Measurements from ENCODE around the gene TMPRSS6.

The TMPRSS6 gene

DNA sequence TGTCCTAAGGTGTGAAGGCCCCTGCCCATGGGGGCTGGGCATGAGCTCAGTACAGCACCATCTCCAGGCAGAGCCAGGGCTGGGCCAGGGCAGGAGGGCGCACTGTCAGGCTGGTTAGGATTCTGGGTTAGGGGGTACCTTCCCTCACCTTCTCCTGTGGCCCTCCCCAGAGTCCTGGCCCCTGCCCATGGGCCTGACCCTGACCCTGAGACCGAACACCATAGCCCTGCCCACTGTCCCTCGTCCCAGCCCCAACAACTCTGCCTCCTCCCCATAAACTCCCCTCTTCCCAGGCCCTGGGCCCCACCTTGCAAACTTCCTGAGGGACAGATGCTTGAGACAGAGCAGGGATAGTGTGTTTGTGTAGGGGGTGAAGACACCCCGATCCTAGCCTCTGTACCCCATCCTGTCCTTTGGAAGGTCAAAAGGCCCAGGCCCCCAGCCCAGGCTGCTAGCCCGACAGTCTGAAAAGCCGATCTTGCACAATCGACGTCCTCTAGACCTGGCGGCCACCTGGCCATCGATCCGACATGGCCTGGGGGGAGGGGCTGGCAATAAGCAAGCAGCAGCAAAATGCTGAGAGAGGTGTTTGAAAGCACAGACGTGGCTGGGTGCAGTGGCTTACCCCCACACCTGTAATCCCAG, 2.7 kb upstream of the TMPRSS6 start:
- DNase-seq: no peak

DNA sequence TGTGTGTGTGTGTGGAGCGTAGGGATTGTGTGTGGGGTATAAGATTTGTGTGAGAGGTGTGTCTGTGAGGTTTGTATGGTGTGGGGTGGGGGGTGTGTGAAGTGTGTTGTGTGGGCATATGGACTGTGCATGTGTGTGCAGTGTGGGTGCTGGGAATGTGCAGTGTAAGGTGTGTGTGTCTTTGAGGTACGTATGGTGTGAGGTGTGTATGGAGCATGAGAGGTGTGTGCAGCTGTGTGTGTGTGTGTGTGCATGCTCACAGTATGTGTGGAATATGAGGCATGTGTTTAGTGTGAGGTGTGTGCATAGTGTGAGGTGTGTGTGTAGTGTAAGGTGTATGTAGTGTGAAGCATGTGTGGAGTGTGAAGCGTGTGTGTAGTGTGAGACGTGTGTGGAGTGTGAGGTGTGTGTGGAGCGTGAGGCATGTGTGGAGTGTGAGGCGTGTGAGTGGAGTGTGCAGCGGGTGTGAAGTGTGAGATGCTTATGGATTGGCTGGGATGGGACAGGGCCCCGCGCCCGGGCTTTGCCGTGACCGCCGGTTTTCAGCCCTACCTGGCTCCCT, 1.7 kb upstream of the TMPRSS6 start:
- DNase-seq: no peak

DNA sequence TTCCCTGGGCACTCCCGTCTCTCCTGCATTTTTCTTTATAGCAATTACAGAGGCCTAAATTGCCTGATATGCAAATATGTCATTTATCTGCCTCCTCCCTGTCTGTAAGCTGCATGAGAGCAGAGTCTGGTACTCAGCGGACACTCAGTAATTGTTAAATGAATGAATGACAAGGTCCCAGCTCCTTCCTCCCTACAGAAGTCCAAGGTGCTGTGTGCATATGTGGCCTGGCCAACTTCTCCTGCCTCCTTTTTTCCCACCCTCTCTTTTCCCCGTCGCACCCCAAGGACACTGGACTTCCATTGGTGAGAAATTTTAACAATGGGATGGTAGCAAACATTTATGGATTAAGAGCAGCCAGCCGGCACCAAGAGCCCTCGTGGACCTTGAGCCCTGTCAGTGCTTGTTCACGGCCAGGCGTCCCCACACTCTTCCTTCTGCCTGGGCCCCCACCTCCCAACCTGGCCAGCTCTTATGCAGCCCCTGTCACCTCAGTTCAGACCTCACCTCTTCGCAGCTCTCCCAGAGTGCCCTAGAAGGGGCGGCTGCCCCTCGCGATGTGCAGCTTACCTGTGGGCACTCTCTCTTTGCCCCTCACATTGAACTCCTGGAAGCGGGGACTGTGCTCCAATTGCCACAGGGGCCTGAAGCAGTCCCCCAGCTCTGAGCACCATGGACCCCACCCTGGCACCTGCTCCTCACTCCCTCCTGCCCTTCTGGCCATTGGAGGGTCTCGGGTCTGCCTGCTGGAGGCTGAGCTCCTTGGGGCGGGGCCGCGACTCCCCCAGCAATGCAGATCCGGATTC, 1.5 kb downstream of the TMPRSS6 start:
- no peak for DNase-seq

DNA sequence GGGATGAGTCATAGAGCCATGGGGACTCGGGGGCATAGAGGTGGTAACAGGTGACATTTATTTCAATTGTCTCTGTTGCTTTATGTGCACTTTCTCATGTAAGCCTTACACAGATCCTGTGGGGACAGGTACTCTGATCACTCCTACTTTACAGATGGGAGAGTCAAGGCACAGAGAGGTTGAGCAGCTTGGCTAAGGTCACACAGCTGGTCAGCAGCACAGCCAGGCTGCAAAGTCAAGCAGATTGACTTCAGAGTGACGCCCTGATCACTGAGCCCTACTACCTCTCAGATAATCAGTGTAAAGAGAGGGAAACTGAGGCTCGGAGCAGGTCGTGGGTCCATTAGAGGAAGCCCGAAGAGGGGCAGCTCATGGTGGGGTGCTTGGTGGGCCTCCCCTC, 3.5 kb downstream of the TMPRSS6 start:
- DNase-seq: no peak

DNA sequence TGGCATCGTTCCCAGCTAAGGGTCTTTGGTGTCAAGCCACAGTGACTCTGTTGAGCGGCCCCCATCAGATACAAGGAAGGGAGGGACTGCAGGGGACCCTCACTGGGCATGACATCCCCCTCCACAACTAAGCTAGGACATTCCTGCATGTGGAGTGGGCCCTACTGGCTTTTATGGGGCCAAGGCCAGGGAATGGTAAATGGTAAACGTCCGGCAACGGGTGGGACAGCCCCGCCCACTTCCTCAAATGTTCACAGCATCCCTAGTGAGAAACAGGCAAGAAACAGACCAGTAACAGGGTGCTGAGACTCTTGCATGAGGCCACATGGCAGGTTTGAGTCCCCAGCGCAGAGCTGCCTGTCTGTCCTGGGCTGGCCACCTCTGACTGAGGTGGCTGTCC, 4.4 kb downstream of the TMPRSS6 start:
- DNase-seq: no peak

DNA sequence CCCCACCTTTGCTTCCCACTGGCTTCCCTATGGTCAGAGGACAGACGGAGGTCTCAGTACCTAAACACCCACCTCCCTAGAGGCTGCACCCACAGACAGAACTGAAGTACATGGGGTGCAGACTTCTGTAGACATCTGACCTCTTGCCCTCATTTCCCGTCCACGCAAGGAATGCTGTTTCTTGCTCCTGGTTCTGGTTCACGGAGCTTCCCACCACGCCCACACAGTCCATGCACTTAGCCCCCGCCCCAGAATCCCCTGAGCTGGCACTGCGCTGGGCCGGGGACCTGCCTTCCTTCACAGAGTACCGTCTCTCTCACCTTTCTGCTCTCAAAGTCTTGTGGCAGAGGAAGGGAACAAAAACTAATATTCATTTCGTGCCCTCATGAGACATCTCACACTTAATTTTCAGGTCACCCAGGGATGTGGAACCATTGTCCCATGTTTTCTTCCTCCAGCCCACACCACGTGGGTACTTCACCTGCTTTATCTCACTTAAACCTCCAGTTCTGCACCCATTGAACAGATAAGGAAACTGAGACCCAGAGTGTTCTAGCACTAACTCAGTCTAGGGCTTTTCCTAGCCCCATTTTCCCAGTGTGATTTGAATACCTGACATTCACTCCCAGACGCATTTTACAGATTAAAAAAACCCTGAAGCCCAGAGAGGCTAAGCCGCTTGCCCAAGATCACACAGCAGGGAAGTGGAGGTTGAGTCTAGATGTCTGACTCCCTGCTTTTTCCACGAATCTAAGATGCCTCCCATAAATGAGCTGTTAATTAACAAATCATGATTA, 5.7 kb downstream of the TMPRSS6 start:
- DNase-seq: no peak

DNA sequence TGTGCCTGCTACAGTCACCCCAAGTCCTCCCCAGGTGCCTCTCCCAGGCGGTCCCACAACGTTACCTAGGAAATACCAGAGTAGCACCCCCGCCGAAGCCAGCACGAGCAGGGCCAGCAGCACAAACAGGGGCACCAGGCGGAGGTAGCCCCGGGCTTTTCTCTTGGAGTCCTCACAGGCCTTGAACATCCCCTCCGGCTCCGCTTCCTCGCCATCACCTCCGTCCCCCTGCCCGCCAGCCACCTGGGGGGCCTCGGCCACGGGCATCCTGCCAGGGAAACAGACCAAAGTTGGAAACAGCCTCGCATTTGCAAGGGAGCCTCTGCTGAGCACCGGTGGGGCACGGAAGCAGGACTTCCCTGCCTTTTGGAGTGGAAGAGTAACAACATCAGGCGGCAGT, 6.4 kb downstream of the TMPRSS6 start:
- DNase-seq: no peak

DNA sequence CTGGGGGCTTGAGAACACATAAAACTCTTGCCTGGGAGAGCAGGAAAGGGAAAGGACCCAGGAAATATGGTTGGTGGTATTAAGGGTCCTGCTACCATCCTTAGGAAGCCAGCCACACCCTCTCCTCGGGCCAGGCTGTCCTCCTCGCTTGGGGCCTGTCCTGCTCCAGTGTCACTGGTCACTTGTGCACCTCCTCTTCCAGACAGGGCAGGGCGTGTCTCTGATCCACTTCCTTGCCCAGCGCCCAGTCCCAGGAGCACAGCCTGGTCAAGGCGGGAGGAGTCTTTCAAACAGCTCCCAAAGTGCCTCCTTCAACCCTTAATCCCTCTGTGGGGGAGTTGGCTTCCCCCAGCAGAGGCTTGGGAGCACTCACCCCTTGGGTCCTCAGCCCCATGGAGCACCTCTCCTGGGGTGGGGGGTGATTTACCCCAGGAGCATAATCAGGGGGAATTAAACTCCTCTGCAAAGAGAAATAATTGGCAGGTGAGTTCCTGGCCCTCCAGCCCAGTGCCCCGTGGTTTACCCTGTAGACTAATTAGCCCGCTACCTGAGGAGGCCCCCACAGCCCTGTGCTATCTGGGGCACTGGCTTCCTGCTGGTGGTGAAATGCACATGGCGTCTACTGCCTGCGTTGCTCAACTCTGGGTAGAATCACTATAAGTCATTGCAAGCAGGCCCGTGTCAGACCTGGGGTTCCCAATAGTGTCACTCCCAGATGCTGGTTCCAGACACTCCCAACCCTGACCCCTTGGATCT, 8.0 kb downstream of the TMPRSS6 start:
- no peak for DNase-seq

DNA sequence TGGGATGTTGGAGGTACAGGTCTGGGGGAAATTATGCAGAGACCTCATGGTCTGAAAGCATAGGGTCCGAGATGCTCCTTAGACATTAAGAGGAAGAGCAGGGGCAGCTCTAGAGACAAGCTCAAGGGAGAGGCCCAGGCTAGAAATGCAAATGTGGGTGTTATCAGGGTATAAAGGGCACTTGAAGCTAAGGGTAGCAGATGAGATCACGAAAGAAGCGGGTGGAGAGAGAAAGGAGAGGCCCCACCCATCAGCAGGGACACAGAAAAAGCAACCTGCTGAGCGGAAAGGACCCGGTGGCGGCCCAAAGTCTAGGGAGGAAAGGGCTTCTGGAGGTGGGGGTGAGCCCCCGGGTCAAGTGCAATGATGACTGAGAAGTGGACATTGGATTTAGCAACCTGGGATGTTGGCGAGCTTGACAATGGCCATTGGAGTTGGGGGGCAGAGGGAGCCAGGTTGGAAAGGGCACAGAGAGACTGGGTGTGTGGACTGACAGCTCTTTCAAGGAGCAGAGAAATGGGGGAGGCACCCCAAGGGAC, 8.9 kb downstream of the TMPRSS6 start:
- no peak for DNase-seq

DNA sequence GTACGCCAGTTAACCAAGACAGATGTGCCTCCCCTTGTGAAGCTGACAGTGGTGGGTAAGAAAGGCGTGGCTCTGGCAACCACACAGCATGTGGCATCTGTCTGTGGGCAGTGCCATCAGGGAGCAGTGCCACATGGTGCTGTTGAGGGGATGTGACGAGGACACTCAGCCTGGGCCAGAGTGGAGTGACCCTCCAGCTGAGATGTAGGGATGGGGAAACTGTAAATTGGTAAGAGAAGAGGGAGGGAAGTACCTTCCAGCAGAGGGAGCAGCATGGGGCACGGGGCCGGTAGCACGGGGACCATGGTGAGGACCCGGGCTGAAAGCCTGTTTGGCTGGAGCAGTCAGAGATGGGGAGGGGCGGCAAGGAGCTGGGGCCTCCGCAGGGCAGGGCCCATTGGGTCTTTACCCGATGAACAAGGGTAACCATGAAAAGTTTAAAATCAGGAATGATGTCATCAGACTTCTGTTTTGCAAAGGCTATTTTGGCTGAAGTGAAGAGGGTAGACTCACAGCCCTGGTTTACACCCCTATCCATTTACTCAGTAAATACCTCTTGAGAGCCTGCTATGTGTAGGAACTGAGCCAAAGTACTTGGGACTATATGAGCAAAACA, 10.4 kb downstream of the TMPRSS6 start:
- DNase-seq: peak; percentile 78

DNA sequence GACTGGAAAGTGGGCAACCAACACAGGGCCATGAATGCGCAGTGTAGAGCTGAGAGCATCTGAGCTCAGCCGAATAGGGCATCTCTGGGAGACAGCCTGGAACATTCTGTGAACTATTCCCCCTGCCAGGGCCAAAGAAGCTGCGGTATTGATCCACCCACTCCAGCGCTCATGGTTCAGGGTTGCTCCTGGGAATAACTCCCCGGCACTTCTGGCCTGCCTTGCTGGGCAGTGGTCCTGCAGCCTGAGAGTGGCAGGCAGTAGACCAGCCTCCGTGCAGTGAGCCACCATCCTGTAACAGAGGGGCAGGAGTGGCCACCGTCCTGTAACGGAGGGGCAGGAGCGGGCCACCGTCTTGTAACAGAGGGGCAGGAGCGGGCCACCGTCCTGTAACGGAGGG, 12.2 kb downstream of the TMPRSS6 start:
- DNase-seq: no peak

DNA sequence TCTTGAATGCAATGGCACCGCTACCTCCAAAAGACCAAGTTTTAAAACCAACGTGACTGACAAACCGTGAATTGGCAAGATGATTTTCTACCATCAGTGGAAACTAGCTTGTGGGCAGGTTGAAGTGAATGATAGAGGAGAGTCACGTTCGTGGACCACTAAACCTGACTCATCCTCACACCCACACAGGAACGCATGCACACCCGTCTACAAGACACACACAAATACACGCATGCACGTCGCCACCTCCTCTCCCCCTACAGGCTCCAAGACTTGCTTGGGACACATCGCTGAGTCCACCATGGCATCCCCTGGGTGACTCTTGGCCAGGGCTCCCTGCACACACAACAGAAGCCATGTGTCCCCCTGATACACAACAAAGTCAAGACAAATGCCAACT, 14.4 kb downstream of the TMPRSS6 start:
- DNase-seq: no peak

DNA sequence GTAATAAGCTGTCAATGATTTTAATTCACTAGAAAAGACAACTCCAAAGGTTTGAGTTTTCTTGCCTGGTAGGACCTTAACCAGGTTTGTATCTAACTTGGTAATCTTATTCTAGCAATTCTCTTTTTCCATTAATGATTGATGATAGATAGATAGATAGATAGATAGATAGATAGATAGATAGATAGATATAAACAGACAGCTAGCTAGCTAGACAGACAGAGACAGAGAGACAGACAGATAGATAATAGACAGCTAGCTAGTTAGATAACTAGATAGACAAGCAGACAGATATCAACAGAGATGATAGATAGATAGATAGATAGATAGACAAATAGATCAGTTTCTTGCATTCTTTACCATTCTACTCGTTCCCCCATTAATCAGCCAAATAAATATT, 15.3 kb downstream of the TMPRSS6 start:
- no peak for DNase-seq

DNA sequence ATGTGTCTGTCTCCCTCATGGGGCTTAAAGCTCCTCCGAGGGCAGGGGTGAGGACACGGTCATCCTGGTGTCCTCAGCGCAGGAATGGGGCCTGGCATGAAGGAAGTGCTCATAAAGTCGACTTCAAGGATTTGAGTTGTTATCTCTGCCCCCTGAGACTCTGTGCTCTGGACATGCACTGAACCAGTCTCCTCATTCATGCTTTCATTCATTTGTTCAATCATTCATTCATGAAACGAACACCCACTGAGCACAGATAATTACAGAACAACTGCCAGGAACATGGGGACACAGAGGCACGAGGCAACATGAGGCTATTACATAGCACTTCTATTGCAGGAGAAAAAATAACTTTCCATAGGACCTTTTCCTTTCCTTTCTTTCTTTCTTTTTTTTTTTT, 16.5 kb downstream of the TMPRSS6 start:
- DNase-seq: no peak

DNA sequence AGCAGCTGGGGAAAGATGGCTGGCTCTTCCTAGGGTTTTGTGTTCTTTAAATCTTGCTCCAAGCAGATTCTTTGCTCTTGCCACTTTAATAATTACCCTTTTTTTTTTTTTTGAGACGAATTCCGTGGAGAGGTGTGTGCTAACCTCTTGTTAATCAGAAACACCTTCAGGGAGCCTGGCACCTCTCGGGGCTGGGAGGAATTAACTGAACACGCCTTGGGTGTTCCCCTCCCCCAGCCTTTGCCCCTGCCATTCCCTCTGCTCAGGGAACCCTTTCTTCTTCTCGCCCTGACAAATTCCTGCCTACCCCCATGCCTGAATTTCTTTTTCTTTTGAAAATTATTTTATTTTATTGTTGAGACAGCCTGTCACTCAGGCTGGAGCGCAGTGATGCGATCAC, 17.5 kb downstream of the TMPRSS6 start:
- no peak for DNase-seq

DNA sequence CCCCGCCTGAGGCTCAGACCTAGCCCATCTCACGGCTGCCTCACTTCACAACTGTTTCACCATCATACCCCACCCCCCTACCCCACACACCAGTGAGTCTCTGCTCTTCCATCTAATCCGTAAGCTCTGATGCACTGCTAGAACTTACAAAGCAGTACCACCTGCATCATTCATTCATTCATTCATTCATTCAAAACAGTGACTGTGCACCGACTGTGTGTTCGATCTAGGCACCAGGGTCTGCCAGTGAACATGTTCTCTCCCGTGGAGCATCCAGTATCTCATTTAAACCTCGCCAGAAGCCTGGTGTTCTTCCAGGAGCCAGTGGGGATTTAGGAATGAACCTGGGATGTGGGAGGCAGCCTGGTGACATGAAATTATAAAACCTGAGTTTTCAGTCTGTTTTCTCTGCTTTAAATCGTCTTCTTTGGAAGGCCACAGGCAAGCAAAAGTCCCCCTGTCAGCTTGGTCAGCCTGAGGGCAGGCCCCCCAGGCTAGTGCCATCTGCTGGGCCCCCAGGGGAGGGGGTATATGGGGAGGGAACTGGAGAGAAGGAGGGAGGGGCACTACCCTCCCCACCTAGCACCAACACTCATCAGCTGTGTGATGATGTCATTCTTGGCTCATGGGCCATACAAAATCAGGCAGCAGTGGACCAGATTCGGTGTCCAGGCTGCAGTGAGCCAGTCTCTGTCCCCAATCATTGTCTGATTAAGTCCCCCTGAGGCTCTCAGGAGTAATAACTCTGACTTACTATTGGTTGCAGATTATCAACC, 18.4 kb downstream of the TMPRSS6 start:
- no peak for DNase-seq

DNA sequence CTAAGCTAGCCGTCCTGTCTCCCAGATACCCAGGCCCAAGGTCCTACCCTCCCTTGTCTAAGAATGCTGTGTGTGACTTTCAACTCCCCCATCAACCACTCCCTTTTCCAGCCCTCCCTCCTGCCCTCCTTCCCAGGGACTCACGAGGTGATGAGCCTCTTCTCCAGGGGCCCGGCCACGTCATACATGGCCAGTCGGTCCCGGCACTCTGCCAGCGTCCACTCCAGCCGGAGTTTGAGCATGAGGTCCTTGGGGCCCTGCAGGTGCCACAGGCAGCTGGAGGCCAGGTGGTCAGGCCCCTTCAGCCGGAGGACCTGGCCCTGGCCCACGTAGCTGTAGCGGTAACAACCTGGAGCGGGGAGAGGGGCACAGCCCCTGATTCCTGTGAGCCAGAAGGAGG, 20.1 kb downstream of the TMPRSS6 start:
- no peak for DNase-seq

DNA sequence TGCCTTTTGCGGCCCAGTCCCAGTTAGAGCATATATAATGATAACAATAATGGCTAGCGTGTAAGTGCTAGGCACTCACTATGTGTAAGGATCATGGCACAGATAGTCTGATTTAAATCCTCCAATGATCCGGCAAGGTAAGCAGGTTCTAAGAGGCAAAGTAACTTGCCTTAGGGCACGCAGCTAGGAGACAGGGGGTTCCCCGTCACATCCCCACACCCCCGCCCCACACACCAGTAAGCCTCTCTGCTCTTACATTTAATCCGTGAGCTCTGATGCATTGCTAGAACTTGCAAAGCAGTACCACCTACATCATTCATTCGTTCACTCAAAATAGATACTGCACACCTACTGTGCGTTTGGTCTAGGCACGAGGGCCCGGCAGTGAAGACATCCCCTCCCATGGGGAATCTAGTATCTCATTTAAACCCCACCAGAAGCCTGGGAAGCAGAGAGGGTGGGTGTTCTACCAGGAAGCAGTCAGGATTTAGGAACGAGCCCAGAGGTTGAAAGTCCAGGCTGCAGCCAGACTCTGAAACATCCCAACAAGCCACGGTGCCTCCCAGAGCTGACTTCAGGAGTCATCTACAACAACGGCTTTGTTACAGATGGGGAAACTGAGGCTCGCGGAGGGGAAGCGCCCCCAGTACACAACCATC, 20.6 kb downstream of the TMPRSS6 start:
- DNase-seq: no peak

DNA sequence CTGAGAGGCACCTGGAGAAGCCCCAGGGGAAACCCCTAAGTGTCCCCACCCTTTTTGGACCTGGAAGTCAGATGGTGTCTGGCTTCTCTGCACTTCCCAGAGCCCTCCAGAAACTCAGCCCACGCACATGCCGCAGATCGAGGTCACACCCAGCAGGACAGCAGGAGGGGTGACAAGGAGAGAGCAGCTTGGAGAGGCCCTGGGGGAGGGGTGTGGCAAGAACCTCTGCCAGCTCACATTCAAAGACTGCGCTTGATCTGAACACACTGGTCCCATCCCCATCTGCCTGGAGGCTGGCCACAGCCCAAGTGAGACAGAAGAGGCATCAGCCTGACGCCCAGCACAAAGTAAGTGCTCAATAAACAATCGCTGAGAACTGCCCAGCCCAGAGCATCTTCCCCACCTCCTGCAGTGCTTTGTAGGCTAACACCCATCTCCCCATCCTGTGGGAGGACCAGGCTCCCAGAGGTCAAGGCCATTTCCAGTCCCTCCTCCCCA, 21.4 kb downstream of the TMPRSS6 start:
- no peak for DNase-seq

DNA sequence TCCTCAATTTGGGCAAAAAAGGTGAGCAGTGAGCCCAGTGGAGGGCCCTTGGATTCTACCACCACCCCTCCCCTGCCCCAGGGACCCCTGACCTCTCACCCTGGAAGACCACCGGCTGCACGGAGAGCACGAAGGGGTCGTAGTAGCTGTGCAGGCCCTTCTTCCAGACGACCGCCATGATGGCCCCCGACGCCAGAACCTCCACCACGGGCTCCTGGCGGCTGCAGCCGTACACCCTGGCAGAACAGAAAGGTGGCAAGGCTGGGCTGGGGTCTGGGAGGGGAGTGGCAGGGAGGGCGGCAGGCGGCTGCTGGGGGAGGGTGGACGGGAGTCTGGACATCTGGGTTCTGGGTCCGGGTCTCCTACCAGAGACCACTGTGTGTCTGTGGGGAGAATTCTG, 23.3 kb downstream of the TMPRSS6 start:
- no peak for DNase-seq

DNA sequence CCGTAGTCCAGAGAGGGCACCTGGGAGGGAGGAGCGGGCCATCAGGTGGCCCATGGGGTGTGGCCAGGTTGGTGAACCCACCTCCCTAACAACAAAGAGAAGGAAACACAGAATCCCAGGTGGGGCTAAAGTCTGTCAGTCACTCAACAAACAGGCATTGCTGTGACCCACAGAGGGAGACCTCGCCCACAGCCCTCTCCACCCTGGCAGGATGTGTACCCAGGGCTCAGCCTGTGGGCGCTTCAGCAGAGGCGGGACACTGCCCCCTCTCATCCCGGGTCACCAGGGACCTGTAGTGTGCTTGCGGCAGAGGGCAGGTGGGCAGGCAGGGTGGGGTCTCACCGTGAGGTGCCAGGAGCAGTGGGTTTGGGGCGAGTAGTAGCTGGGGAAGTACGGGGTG, 25.1 kb downstream of the TMPRSS6 start:
- DNase-seq: no peak
